ENCODE measurements around the gene UGT3A2.
"Not testable (repeated sequence)": the region's sequence is repeated elsewhere in the genome, so short reads cannot be mapped to it uniquely, and the experiment has no call there.

Gene UGT3A2

DNA sequence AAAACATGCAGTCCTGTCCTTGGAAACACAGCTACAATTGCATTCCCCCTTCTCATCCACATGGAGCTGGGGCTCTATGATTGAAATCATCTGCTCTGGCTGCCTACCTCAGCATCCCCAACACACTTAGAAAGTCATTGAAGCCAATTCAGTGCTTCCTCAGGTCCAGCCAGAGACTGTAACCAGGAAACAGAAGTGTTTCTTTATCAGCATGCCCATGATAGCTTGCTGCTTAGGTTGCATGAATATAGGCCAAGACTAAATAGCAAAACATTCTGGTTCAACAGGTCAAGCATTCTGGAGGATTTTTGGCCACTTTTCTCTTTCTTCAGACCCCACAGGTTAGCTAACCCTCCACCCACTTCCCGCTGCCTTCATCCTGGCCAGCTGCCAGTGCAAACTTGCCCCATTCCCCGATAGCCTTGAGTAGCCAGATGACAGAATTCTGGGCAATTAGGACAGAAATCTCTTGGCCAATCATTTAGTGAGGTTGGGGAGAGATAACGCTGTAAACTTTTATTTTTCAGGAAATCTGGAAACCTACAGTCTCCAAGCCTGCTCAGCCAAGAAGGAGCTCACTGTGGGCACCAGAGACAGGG lies 32.0 kb downstream of the UGT3A2 start:
- not testable (repeated sequence) for H2BK120ac ChIP-seq (ENCODE audit: low read depth, low read length); H2AK5ac ChIP-seq (ENCODE audit: low read depth, low read length); H2BK15ac ChIP-seq (ENCODE audit: low read length); H3K23ac ChIP-seq (ENCODE audit: low read depth, low read length, poor library complexity); H3K9me3 ChIP-seq (replicated peaks in 1 of 2; ENCODE audit: control insufficient read depth in 2 of 2, insufficient read depth in 1 of 2, low read depth in 1 of 2, low read length in 2 of 2); H3K4me1 ChIP-seq (ENCODE audit: control insufficient read depth in 2 of 2, insufficient read depth in 1 of 2, low read depth in 1 of 2, low read length in 2 of 2); H3K18ac ChIP-seq (ENCODE audit: low read length); H3K27me3 ChIP-seq (ENCODE audit: control insufficient read depth in 3 of 3, insufficient read depth in 3 of 3, low read depth in 1 of 3, low read length in 3 of 3); H3K79me1 ChIP-seq (ENCODE audit: low read depth, low read length); H2AFZ ChIP-seq (ENCODE audit: low read length); H2BK5ac ChIP-seq (ENCODE audit: low read length); H4K8ac ChIP-seq (ENCODE audit: low read depth, low read length); H3K27ac ChIP-seq (replicated peaks; ENCODE audit: low read length); H3K4me2 ChIP-seq (ENCODE audit: insufficient read depth, low read length, poor library complexity, severe bottlenecking); H3K36me3 ChIP-seq (replicated peaks in 1 of 2; ENCODE audit: control insufficient read depth in 2 of 2, insufficient read depth in 2 of 2, low read length in 2 of 2); H3K4me3 ChIP-seq (ENCODE audit: low read length in 2 of 2); H3K9ac ChIP-seq (ENCODE audit: low read depth, low read length, poor library complexity); H3K14ac ChIP-seq (ENCODE audit: low read length); H2BK12ac ChIP-seq (ENCODE audit: low read length); DNase-seq (ENCODE audit: low spot score); H4K91ac ChIP-seq (ENCODE audit: low read depth, low read length, poor library complexity); H3K4ac ChIP-seq (ENCODE audit: low read length)
- no CpG with 5 or more reads among the region's 3 CpGs for WGBS, 2 donors (ENCODE audit: extremely low coverage in 2 of 2, insufficient read length in 2 of 2, insufficient replicate concordance in 1 of 2)

DNA sequence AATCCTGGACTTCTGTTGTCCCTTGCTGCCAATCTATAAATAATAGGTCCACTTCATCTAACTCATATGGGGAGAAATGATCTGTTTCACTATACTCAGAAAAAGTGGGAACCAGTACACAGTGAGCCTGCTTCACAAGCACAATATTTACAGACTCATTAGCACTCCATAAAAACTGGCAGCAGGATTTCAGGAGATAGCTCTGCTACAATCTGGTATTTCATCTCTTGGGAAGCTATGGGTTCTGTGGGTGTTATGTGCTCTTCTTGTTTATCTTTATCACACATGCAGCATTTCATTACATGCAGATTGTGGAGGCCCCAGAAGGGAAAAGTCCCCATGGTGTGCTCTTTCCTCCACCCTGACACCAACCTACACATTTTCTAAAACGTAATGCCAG lies 33.2 kb downstream of the UGT3A2 start:
- Histone ChIP-seq H4K8ac (ENCODE audit: low read depth, low read length) (no peak overlapping the region), H2BK120ac (ENCODE audit: low read depth, low read length) (no peak overlapping the region), H3K27me3 (ENCODE audit: control insufficient read depth in 3 of 3, insufficient read depth in 3 of 3, low read depth in 1 of 3, low read length in 3 of 3) (no peaks in the 10 kb centered on the region), H3K4me1 (ENCODE audit: control insufficient read depth in 2 of 2, insufficient read depth in 1 of 2, low read depth in 1 of 2, low read length in 2 of 2) (no peaks in the 10 kb centered on the region), H3K36me3 (replicated peaks in 1 of 2; ENCODE audit: control insufficient read depth in 2 of 2, insufficient read depth in 2 of 2, low read length in 2 of 2) (no peaks in the 10 kb centered on the region), H3K18ac (ENCODE audit: low read length) (no peak overlapping the region), H2AK5ac (ENCODE audit: low read depth, low read length) (no peak overlapping the region), H3K9ac (ENCODE audit: low read depth, low read length, poor library complexity) (no peak overlapping the region), H2BK12ac (ENCODE audit: low read length) (no peak overlapping the region), H3K9me3 (replicated peaks in 1 of 2; ENCODE audit: control insufficient read depth in 2 of 2, insufficient read depth in 1 of 2, low read depth in 1 of 2, low read length in 2 of 2) (no peaks in the 10 kb centered on the region), H3K4me3 (ENCODE audit: low read length in 2 of 2) (no peak overlapping the region), H2AFZ (ENCODE audit: low read length) (no peak overlapping the region), H3K4me2 (ENCODE audit: insufficient read depth, low read length, poor library complexity, severe bottlenecking) (no peak overlapping the region), H3K27ac (replicated peaks; ENCODE audit: low read length) (no peak overlapping the region), H3K4ac (ENCODE audit: low read length) (no peak overlapping the region), H3K14ac (ENCODE audit: low read length) (no peak overlapping the region), H2BK5ac (ENCODE audit: low read length) (no peak overlapping the region), H3K79me1 (ENCODE audit: low read depth, low read length) (no peaks in the 10 kb centered on the region), H3K23ac (ENCODE audit: low read depth, low read length, poor library complexity) (no peak overlapping the region), H4K91ac (ENCODE audit: low read depth, low read length, poor library complexity) (no peak overlapping the region), H2BK15ac (ENCODE audit: low read length) (no peak overlapping the region)
- no CpG with 5 or more reads among the region's 1 CpG for WGBS, 2 donors (ENCODE audit: extremely low coverage in 2 of 2, insufficient read length in 2 of 2, insufficient replicate concordance in 1 of 2)
- no peak for DNase-seq (ENCODE audit: low spot score)

DNA sequence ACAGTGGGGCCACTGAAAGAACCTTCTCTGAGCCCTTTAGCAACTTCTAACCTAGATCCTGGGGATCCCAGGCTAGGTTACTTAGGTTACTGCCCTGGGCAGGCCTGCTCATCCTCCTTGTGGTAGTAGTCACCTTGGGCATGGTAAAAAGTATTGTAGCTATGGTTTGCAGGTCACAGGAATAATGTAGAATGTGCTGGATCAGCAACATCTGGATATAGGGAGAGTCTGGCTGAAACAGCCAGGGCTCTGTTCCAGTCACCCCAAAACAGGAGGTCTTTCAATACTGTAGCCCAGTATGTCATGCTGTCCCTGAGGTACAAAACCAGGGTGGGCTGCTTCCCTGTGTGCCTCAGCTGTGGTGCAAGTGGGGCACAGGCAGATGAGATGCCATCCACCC lies 33.6 kb downstream of the UGT3A2 start:
- Histone ChIP-seq H2BK5ac (ENCODE audit: low read length) (no peak overlapping the region), H3K27me3 (ENCODE audit: control insufficient read depth in 3 of 3, insufficient read depth in 3 of 3, low read depth in 1 of 3, low read length in 3 of 3) (no peaks in the 10 kb centered on the region), H2BK15ac (ENCODE audit: low read length) (no peak overlapping the region), H3K18ac (ENCODE audit: low read length) (no peak overlapping the region), H2AK5ac (ENCODE audit: low read depth, low read length) (no peak overlapping the region), H2BK12ac (ENCODE audit: low read length) (no peak overlapping the region), H4K91ac (ENCODE audit: low read depth, low read length, poor library complexity) (no peak overlapping the region), H3K4me3 (ENCODE audit: low read length in 2 of 2) (no peak overlapping the region), H3K4me2 (ENCODE audit: insufficient read depth, low read length, poor library complexity, severe bottlenecking) (no peak overlapping the region), H3K36me3 (replicated peaks in 1 of 2; ENCODE audit: control insufficient read depth in 2 of 2, insufficient read depth in 2 of 2, low read length in 2 of 2) (no peaks in the 10 kb centered on the region), H3K9ac (ENCODE audit: low read depth, low read length, poor library complexity) (no peak overlapping the region), H3K9me3 (replicated peaks in 1 of 2; ENCODE audit: control insufficient read depth in 2 of 2, insufficient read depth in 1 of 2, low read depth in 1 of 2, low read length in 2 of 2) (no peaks in the 10 kb centered on the region), H3K27ac (replicated peaks; ENCODE audit: low read length) (no peak overlapping the region), H4K8ac (ENCODE audit: low read depth, low read length) (no peak overlapping the region), H3K14ac (ENCODE audit: low read length) (no peak overlapping the region), H2BK120ac (ENCODE audit: low read depth, low read length) (no peak overlapping the region), H3K79me1 (ENCODE audit: low read depth, low read length) (no peaks in the 10 kb centered on the region), H3K4ac (ENCODE audit: low read length) (no peak overlapping the region), H3K23ac (ENCODE audit: low read depth, low read length, poor library complexity) (no peak overlapping the region), H2AFZ (ENCODE audit: low read length) (no peak overlapping the region), H3K4me1 (ENCODE audit: control insufficient read depth in 2 of 2, insufficient read depth in 1 of 2, low read depth in 1 of 2, low read length in 2 of 2) (no peaks in the 10 kb centered on the region)
- no peak for DNase-seq (ENCODE audit: low spot score)

DNA sequence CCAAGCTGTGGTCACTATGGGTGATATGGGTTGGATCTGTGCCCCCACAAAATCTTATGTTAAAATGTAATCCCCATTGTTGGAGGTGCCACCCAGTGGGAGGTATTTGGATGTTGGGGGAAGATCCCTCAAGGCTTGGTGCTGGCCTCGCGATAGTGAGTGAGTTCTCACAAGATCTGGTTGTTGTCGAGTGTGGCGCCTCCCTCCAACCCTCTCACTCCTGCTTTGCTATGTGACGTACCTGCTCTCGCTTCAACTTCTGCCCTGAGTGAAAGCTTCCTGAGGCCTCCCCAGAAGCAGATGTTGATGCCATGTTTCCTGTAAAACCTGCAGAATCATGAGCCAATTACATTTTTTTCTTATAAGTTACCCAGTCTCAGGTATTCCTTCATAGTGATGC lies 35.5 kb downstream of the UGT3A2 start:
- Histone ChIP-seq H3K4me3 (ENCODE audit: low read length in 2 of 2) (no peak overlapping the region), H2AFZ (ENCODE audit: low read length) (no peak overlapping the region), H3K4me2 (ENCODE audit: insufficient read depth, low read length, poor library complexity, severe bottlenecking) (no peak overlapping the region), H3K18ac (ENCODE audit: low read length) (no peak overlapping the region), H3K27ac (replicated peaks; ENCODE audit: low read length) (no peak overlapping the region), H4K91ac (ENCODE audit: low read depth, low read length, poor library complexity) (no peak overlapping the region), H3K27me3 (ENCODE audit: control insufficient read depth in 3 of 3, insufficient read depth in 3 of 3, low read depth in 1 of 3, low read length in 3 of 3) (no peaks in the 10 kb centered on the region), H4K8ac (ENCODE audit: low read depth, low read length) (no peak overlapping the region), H2BK120ac (ENCODE audit: low read depth, low read length) (no peak overlapping the region), H2AK5ac (ENCODE audit: low read depth, low read length) (no peak overlapping the region), H3K4ac (ENCODE audit: low read length) (no peak overlapping the region), H3K9ac (ENCODE audit: low read depth, low read length, poor library complexity) (no peak overlapping the region), H2BK5ac (ENCODE audit: low read length) (no peak overlapping the region), H2BK12ac (ENCODE audit: low read length) (no peak overlapping the region), H3K36me3 (replicated peaks in 1 of 2; ENCODE audit: control insufficient read depth in 2 of 2, insufficient read depth in 2 of 2, low read length in 2 of 2) (no peaks in the 10 kb centered on the region), H3K14ac (ENCODE audit: low read length) (no peak overlapping the region), H2BK15ac (ENCODE audit: low read length) (no peak overlapping the region), H3K23ac (ENCODE audit: low read depth, low read length, poor library complexity) (no peak overlapping the region), H3K79me1 (ENCODE audit: low read depth, low read length) (no peaks in the 10 kb centered on the region), H3K4me1 (ENCODE audit: control insufficient read depth in 2 of 2, insufficient read depth in 1 of 2, low read depth in 1 of 2, low read length in 2 of 2) (no peaks in the 10 kb centered on the region), H3K9me3 (replicated peaks in 1 of 2; ENCODE audit: control insufficient read depth in 2 of 2, insufficient read depth in 1 of 2, low read depth in 1 of 2, low read length in 2 of 2) (no peaks in the 10 kb centered on the region)
- no CpG with 5 or more reads among the region's 6 CpGs for WGBS, 2 donors (ENCODE audit: extremely low coverage in 2 of 2, insufficient read length in 2 of 2, insufficient replicate concordance in 1 of 2)
- no peak for DNase-seq (ENCODE audit: low spot score)

Data from neuronal stem cell (in vitro differentiated cells).